Stimulated activated naive CD8-positive, alpha-beta T cell treated with anti-CD3 and anti-CD28 coated beads, Interleukin-15, Interleukin-2, amounts not matched to agents 100 U/mL and 50 U/mL, for 24 hours (primary cell): ENCODE measurements around the gene ZNF628.
A peak's percentile ranks its signal among the peaks of the same experiment; 100 is the strongest.

Source experiments
- ATAC-seq: fragments of 150-1000 bp; cut with Tn5 transposase; one replicate; pipeline ENCODE4 v1.10.0; 2021
- DNase-seq: peaks from one replicate; pipeline ENCODE4 v3.0.0; 2021

Gene ZNF628

GRCh38 chr19:55451163-55451964, 25.1 kb upstream of the ZNF628 start:
- DNase-seq: no peak
- ATAC-seq: peak; percentile 11

GRCh38 chr19:55451965-55452748, 24.3 kb upstream of the ZNF628 start:
- DNase-seq (no peak), ATAC-seq (no peak)

GRCh38 chr19:55452749-55453346, 23.6 kb upstream of the ZNF628 start:
- peak; percentile 47 for ATAC-seq
- DNase-seq: peak; percentile 41

DNA sequence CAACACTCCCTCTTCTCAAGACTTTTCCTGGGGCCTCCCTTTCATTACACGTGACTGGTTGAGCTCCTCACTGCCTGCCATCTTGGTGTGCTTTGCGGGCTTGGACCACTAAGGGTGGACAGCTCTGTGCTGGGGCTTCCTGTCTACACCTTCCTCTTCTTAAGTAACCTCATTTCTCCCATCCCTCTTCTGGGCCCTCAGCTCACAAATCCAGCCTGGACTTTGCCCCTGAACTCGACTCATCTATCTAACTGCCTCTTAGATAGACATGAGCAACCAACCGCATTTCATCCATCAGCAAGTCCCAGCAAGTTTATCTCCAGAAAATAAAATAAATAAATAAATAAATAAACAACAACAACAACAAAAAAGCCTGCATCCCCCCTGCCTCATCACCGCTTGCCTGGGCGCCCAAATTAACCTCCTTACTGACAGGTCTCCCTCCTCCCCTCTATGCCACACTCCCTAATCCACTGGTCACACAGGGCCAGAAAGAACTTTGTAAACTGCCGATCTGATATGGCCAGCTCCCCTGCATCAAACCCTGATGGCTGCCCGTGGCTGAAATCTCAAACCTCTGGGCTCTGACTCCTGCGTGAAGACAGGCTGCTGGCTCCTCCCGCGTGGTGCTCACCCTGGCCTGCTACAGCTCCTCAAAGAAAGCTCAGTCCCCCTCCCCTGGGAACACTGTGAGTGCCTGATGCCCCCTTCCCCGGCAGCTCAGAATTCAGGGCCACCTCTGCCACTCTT, 22.7 kb upstream of the ZNF628 start:
- DNase-seq: no peak
- ATAC-seq: no peak

- DNase-seq: peak; percentile 64
- peak; percentile 44 for ATAC-seq
Measured at GRCh38 chr19:55454787-55455243, 21.6 kb upstream of the ZNF628 start.

- no peak for DNase-seq
- ATAC-seq: no peak
Measured at GRCh38 chr19:55455576-55456235, 20.7 kb upstream of the ZNF628 start.

GRCh38 chr19:55456347-55456746, 20.1 kb upstream of the ZNF628 start:
- ATAC-seq (no peak), DNase-seq (no peak)

DNA sequence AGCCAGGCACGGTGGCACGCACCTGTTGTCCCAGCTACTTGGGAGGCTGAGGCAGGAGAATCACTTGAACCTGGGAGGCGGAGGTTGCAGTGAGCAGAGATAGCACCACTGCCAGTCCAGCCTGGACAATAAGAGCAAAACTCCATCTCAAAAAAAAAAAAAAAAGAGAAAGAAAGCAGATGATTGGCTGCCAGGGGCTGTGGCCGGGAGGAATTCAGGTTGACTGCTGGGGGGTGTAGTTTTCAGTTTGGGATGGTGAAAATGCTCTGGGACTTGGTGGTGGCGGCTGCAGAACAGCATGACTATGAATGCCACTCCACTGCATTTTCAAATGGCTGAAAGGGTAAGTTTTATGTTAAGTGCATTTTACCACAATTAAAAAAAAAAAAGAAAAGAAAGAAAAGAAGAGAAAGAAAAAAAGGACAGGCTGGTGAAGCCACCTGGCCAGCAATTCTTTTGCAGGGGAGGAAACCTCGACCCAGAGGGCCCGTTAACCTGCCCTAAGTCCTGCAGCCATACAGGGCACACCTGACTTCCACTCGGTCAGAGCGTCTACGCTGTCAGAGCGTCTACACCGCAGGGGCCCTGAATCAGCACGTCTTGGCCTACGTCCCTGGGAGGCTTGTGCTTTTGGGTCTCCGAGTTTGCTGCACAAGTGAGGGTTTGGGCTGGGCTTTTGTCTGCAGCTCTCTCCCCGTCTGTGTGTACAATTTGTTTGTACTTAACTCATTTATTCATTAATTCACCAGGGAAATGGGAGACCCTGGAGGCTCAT, 18.5 kb upstream of the ZNF628 start:
- no peak for ATAC-seq
- no peak for DNase-seq

- DNase-seq: no peak
- no peak for ATAC-seq
Measured at GRCh38 chr19:55459551-55459949, 16.9 kb upstream of the ZNF628 start.

DNA sequence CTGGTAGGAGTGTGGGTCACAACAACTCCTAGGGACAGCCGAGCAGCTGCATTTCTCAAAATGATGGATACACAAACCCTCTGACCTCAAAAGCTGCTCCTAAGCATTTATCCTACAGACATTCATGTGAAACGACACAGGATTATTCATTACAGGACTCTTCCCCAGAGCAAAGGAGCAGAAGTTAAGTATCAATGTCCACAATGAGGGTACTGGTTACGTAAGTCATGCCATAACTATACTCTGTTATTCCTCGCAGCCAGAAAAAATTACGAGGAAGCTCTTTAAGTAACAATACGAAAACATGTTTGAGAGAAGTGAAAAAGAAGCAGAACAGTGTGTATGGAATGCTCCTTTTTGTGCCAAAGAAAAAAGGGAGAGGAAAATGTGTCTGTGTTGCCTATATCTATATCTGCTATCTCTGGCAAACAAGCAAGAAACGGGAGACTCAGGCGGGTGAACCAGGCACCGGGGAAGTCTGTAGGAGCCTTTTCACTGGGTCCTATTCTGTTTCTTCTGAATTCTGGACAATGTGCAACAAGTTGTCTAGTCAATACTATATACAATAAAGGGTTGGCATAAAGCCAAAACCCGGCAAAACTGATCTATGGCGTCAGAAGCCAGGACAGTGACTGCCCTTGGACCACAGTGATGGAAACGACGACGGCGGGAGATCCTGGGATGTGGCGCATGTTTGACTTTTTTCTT, 16.3 kb upstream of the ZNF628 start:
- DNase-seq (no peak), ATAC-seq (no peak)

DNA sequence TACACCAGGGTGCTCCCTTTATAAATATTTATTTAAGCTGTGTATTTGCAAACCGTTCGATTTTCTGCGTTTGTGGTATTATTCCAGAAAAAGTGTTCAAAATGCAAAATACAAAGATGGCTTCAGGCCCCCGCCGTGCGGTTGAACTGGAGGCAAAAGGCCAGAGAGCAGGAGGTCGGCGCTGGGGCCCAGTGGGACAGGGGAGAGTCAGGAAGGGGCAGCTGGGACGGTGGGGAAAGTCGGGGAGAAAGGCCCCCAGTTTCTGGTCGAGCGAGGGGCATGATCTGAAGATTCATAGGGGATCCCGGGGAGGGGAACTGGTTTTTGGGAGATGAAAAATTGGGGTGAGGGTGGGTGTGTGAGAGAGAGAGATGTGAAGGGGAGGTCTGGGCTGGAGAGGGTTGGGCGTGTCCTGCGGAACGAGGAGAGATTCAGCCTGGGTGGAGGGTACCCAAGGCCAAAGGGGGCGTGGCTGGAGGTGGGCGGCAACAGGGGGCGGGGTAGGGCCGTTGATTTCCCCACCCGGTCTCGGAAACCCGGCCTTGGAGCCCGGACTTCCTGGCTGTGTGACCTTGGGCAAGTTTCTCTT, 15.7 kb upstream of the ZNF628 start:
- DNase-seq: peak; percentile 71
- ATAC-seq: no peak

- peak; percentile 97 for ATAC-seq
- peak; percentile 100 for DNase-seq
Measured at GRCh38 chr19:55461259-55461973, 15.0 kb upstream of the ZNF628 start, which contains the start of gene ISOC2. Gene ISOC2, minus strand, starts transcription at chr19:55461642. Its CDS starts 5,156 bp downstream, at chr19:55456486.

- ATAC-seq (no peak), DNase-seq (no peak)
Measured at GRCh38 chr19:55461974-55462626, 14.3 kb upstream of the ZNF628 start.

DNA sequence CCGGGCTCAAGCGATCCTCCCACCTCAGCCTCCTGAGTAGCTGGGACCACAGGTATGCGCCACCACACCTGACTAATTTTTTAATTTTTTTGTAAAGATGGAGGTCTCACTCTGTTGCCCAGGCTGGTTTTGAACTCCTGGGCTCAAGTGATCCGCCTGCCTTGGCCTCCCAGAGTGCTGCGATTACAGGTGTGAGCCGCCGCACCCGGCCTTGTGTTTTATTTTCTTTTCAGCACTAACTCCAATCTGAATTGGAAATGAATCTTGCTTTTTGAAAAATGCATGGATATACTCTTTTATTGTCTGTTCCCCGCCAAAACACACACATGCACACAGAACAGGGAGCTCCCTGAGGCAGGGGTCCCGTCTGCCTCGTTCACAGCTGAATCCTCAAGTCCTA, 13.7 kb upstream of the ZNF628 start:
- ATAC-seq (no peak), DNase-seq (no peak)

DNA sequence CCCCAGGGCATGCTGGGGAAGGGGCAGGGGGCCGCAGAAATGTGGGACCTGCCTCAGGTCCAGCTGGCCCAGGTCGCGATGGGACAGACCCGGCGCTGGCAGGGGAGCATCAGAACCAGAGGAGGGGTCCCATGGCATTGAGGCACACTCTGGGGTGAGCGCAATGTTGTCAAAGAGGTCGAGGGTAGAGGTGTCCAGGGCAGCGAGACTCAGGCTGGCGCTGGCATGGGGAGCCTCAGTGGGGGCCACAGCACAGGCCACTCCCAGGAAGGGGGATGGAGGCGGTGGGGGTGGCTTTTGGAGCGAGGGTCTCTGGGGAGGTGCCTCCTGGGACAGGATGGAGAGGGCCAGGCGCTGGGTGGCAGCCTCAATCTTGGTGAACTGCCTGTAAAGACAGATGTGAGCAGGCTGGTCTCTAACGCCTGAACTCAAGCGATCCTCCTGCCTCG, 12.8 kb upstream of the ZNF628 start:
- DNase-seq: no peak
- no peak for ATAC-seq

DNA sequence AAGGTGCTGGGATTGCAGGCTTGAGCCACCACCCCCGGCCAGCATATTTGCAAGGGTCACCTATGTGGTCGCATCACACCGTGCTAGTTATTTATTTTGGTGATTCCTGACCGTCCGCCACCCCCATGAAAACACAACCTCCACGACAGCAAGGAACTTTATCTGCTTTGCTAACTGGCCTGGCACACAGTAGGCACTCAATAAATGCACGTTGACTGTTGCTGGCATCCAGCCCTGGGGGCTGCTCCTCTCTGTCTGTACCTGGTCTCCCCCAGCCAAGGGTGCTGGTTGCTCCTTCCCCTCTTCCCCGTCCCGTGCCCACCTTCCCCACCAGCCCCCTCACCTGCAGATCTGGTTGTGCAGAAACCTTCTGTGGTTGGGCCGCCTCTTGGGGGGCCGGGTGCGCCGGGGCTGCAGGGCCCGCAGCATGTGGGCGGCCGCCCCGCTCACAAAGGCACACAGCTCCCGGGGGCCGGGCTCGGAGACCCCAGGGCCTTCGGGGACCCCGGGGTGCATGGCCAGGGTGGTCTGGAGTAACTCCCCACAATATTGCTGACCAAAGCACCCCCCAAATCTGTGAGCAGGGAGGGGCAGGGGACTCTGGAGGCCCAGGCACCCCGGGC, 12.3 kb upstream of the ZNF628 start:
- ATAC-seq (no peak), DNase-seq (no peak)

- no peak for ATAC-seq
Measured at GRCh38 chr19:55464662-55465054, 11.8 kb upstream of the ZNF628 start, which contains the start of gene C19orf85. Gene C19orf85, minus strand, starts transcription at chr19:55464751. Its CDS starts 197 bp downstream, at chr19:55464554.

More at GRCh38 chr19:55464662-55465054, 11.8 kb upstream of the ZNF628 start, which contains the start of gene C19orf85:
- DNase-seq: no peak
